ENCODE data around the gene LZTS2. TPM values are rescaled to one million over a fixed set of nuclear protein-coding genes. Genes with fewer than 3 reads are reported as not detected.

LZTS2 gene
- 29.3 TPM for polyA plus RNA-seq (2013)

- H3K27ac ChIP-seq (ENCODE audit: insufficient read depth in 1 of 2, low read depth in 1 of 2, low read length in 2 of 2, poor library complexity in 1 of 2, severe bottlenecking in 2 of 2): peak within 1 kb of the TSS; percentile 80 to 91
- H3K4me3 ChIP-seq (ENCODE audit: control insufficient read depth in 1 of 7, extremely low read depth in 1 of 7, insufficient read depth in 4 of 7, low read depth in 2 of 7, low read length in 6 of 7): peak within 1 kb of the TSS; percentile 76 to 93 (median 86)
- peaks cover 0 to 29% (median 19%) of the 10 kb centered on the region in 4 experiments for H3K36me3 ChIP-seq (ENCODE audit: control insufficient read depth in 4 of 4, insufficient read depth in 4 of 4, low read length in 3 of 4)
- CTCF ChIA-PET: interaction anchor here (0.8 to 23.7 kb wide), 4 partner anchors 9 to 32 kb away, joined by 3 to 311 read pairs (median 98); partner anchors contain the start of genes MRPL43 and TWNK
- no peak for DNase-seq
- H3K27me3 ChIP-seq (replicated peaks in 2 of 5; ENCODE audit: control insufficient read depth in 4 of 5, insufficient read depth in 5 of 5, low read length in 4 of 5): no peaks in the 10 kb centered on the region
- no peaks in the 10 kb centered on the region for H3K9me3 ChIP-seq (ENCODE audit: control extremely low read depth in 1 of 5, control insufficient read depth in 4 of 5, insufficient read depth in 2 of 5, low read depth in 1 of 5, low read length in 4 of 5)
- H3K4me1 ChIP-seq (ENCODE audit: control extremely low read depth in 1 of 4, control insufficient read depth in 4 of 4, insufficient read depth in 4 of 4, low read length in 3 of 4): peaks cover 0 to 60% (median 50%) of the 10 kb centered on the region in 4 experiments
- WGBS (ENCODE audit: insufficient coverage): under 1% methylated on average over 40 of the region's 44 CpGs
- POLR2A ChIA-PET: interaction anchor here (0.6 to 1.1 kb wide), 3 partner anchors 13 to 1677 kb away, joined by 3 to 5 read pairs (median 3); partner anchors contain the start of genes MRPL43 and TWNK
Observed at GRCh38 chr10:100999742-101000126, at the start of gene LZTS2. Gene LZTS2 (plus strand): TSS chr10:100999808. CDS start chr10:101002539, 2,731 bp downstream.

GRCh38 chr10:100960251-100960650 lies 39.4 kb upstream of the LZTS2 start:
- Histone ChIP-seq H3K27ac (ENCODE audit: insufficient read depth in 1 of 2, low read depth in 1 of 2, low read length in 2 of 2, poor library complexity in 1 of 2, severe bottlenecking in 2 of 2) (no peak overlapping the region), H3K36me3 (ENCODE audit: control insufficient read depth in 4 of 4, insufficient read depth in 4 of 4, low read length in 3 of 4) (peaks cover 12 to 66% (median 43%) of the 10 kb centered on the region in 4 experiments), H3K4me3 (ENCODE audit: control insufficient read depth in 1 of 7, extremely low read depth in 1 of 7, insufficient read depth in 4 of 7, low read depth in 2 of 7, low read length in 6 of 7) (no peak overlapping the region), H3K4me1 (ENCODE audit: control extremely low read depth in 1 of 4, control insufficient read depth in 4 of 4, insufficient read depth in 4 of 4, low read length in 3 of 4) (no peaks in the 10 kb centered on the region), H3K27me3 (replicated peaks in 2 of 5; ENCODE audit: control insufficient read depth in 4 of 5, insufficient read depth in 5 of 5, low read length in 4 of 5) (no peaks in the 10 kb centered on the region), H3K9me3 (ENCODE audit: control extremely low read depth in 1 of 5, control insufficient read depth in 4 of 5, insufficient read depth in 2 of 5, low read depth in 1 of 5, low read length in 4 of 5) (no peaks in the 10 kb centered on the region)
- no peak for DNase-seq
- ChIA-PET POLR2A (no interaction called here), CTCF (interaction anchor here (1.2 kb wide), 1 partner anchor 17 kb away, joined by 3 read pairs; no protein-coding TSS in a partner anchor)

GRCh38 chr10:100962351-100963080 lies 37.1 kb upstream of the LZTS2 start:
- Histone ChIP-seq H3K27me3 (replicated peaks in 2 of 5; ENCODE audit: control insufficient read depth in 4 of 5, insufficient read depth in 5 of 5, low read length in 4 of 5) (no peaks in the 10 kb centered on the region), H3K36me3 (ENCODE audit: control insufficient read depth in 4 of 4, insufficient read depth in 4 of 4, low read length in 3 of 4) (peaks cover 9 to 62% (median 35%) of the 10 kb centered on the region in 4 experiments), H3K27ac (ENCODE audit: insufficient read depth in 1 of 2, low read depth in 1 of 2, low read length in 2 of 2, poor library complexity in 1 of 2, severe bottlenecking in 2 of 2) (no peak overlapping the region), H3K9me3 (ENCODE audit: control extremely low read depth in 1 of 5, control insufficient read depth in 4 of 5, insufficient read depth in 2 of 5, low read depth in 1 of 5, low read length in 4 of 5) (no peaks in the 10 kb centered on the region), H3K4me1 (ENCODE audit: control extremely low read depth in 1 of 4, control insufficient read depth in 4 of 4, insufficient read depth in 4 of 4, low read length in 3 of 4) (peaks cover 0 to 4% (median 0%) of the 10 kb centered on the region in 4 experiments), H3K4me3 (ENCODE audit: control insufficient read depth in 1 of 7, extremely low read depth in 1 of 7, insufficient read depth in 4 of 7, low read depth in 2 of 7, low read length in 6 of 7) (no peak overlapping the region)
- WGBS (ENCODE audit: insufficient coverage): 100% methylated on average over 1 of the region's 4 CpGs
- ChIA-PET POLR2A (no interaction called here), CTCF (interaction anchor here (0.6 to 9.1 kb wide), 2 partner anchors 54 to 964 kb away, joined by 3 to 82 read pairs; no protein-coding TSS in a partner anchor)
- DNase-seq: no peak

DNA sequence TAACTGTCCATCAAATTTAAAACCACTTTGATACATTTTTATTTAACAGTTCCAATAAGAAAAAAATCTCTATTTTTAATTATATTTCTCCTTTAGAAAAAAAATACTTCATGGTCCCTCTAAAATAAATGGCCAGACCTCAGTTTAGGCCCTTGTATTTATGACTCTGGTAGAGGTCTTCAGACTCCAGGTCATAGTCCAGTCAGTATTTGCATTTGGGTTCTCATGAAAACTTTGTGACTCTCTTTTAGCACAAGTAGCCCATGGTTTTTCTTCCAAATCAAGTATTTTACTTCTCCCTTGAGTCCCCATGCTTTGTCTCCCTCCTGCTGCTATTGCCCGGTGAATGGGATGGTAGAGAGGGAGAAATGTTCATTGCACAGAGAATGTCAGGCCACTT lies 35.8 kb upstream of the LZTS2 start:
- Histone ChIP-seq H3K4me1 (ENCODE audit: control extremely low read depth in 1 of 4, control insufficient read depth in 4 of 4, insufficient read depth in 4 of 4, low read length in 3 of 4) (peaks cover 0 to 11% (median 3%) of the 10 kb centered on the region in 4 experiments), H3K9me3 (ENCODE audit: control extremely low read depth in 1 of 5, control insufficient read depth in 4 of 5, insufficient read depth in 2 of 5, low read depth in 1 of 5, low read length in 4 of 5) (no peaks in the 10 kb centered on the region), H3K27me3 (replicated peaks in 2 of 5; ENCODE audit: control insufficient read depth in 4 of 5, insufficient read depth in 5 of 5, low read length in 4 of 5) (no peaks in the 10 kb centered on the region), H3K27ac (ENCODE audit: insufficient read depth in 1 of 2, low read depth in 1 of 2, low read length in 2 of 2, poor library complexity in 1 of 2, severe bottlenecking in 2 of 2) (no peak overlapping the region), H3K4me3 (ENCODE audit: control insufficient read depth in 1 of 7, extremely low read depth in 1 of 7, insufficient read depth in 4 of 7, low read depth in 2 of 7, low read length in 6 of 7) (no peak overlapping the region), H3K36me3 (ENCODE audit: control insufficient read depth in 4 of 4, insufficient read depth in 4 of 4, low read length in 3 of 4) (peaks cover 7 to 51% (median 26%) of the 10 kb centered on the region in 4 experiments)
- ChIA-PET CTCF (interaction anchor here (9.1 kb wide), 1 partner anchor 53 kb away, joined by 82 read pairs; no protein-coding TSS in a partner anchor), POLR2A (no interaction called here)
- 100% methylated on average over 1 of the region's 1 CpG for WGBS (ENCODE audit: insufficient coverage)
- no peak for DNase-seq

- 94% methylated on average over 5 of the region's 5 CpGs for WGBS (ENCODE audit: insufficient coverage)
- no peak overlapping the region for H3K27ac ChIP-seq (ENCODE audit: insufficient read depth in 1 of 2, low read depth in 1 of 2, low read length in 2 of 2, poor library complexity in 1 of 2, severe bottlenecking in 2 of 2)
- no peaks in the 10 kb centered on the region for H3K9me3 ChIP-seq (ENCODE audit: control extremely low read depth in 1 of 5, control insufficient read depth in 4 of 5, insufficient read depth in 2 of 5, low read depth in 1 of 5, low read length in 4 of 5)
- H3K4me3 ChIP-seq (ENCODE audit: control insufficient read depth in 1 of 7, extremely low read depth in 1 of 7, insufficient read depth in 4 of 7, low read depth in 2 of 7, low read length in 6 of 7): no peak overlapping the region
- peaks cover 2 to 46% (median 14%) of the 10 kb centered on the region in 4 experiments for H3K36me3 ChIP-seq (ENCODE audit: control insufficient read depth in 4 of 4, insufficient read depth in 4 of 4, low read length in 3 of 4)
- CTCF ChIA-PET: interaction anchor here (0.6 to 9.1 kb wide), 11 partner anchors 11 to 249 kb away, joined by 3 to 82 read pairs (median 4); partner anchors contain the start of genes MRPL43 and TWNK
- H3K4me1 ChIP-seq (ENCODE audit: control extremely low read depth in 1 of 4, control insufficient read depth in 4 of 4, insufficient read depth in 4 of 4, low read length in 3 of 4): peaks cover 0 to 19% (median 13%) of the 10 kb centered on the region in 4 experiments
- DNase-seq: no peak
- POLR2A ChIA-PET: interaction anchor here (0.6 kb wide), 1 partner anchor 17 kb away, joined by 3 read pairs; no protein-coding TSS in a partner anchor
- H3K27me3 ChIP-seq (replicated peaks in 2 of 5; ENCODE audit: control insufficient read depth in 4 of 5, insufficient read depth in 5 of 5, low read length in 4 of 5): peaks cover 0 to 4% (median under 1%) of the 10 kb centered on the region in 5 experiments
Observed at GRCh38 chr10:100965820-100966219, 33.8 kb upstream of the LZTS2 start.

DNA sequence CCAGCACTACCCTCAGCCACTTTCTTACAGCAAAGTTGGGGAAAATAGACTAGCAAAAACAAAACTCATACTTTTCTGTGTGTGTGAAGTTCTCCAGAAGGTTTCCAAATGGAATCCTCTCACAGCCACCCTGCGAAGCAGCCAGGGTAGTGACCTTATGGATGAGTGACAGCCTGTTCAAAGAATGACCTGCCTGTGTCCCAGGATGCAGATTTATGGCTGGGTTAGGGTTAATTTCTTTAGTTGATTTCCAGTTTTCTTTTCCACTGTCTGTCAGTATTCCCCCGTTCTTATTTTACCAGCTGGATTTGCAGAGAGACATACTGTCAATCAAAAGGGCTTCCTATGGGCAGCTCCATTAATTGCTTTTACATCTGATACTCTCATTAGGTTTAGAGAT lies 32.7 kb upstream of the LZTS2 start:
- DNase-seq: no peak
- Histone ChIP-seq H3K27me3 (replicated peaks in 2 of 5; ENCODE audit: control insufficient read depth in 4 of 5, insufficient read depth in 5 of 5, low read length in 4 of 5) (peaks cover 0 to 4% (median 2%) of the 10 kb centered on the region in 5 experiments), H3K4me3 (ENCODE audit: control insufficient read depth in 1 of 7, extremely low read depth in 1 of 7, insufficient read depth in 4 of 7, low read depth in 2 of 7, low read length in 6 of 7) (no peak overlapping the region), H3K27ac (ENCODE audit: insufficient read depth in 1 of 2, low read depth in 1 of 2, low read length in 2 of 2, poor library complexity in 1 of 2, severe bottlenecking in 2 of 2) (no peak overlapping the region), H3K4me1 (ENCODE audit: control extremely low read depth in 1 of 4, control insufficient read depth in 4 of 4, insufficient read depth in 4 of 4, low read length in 3 of 4) (peaks cover 0 to 19% (median 13%) of the 10 kb centered on the region in 4 experiments), H3K36me3 (ENCODE audit: control insufficient read depth in 4 of 4, insufficient read depth in 4 of 4, low read length in 3 of 4) (peaks cover 2 to 41% (median 12%) of the 10 kb centered on the region in 4 experiments), H3K9me3 (ENCODE audit: control extremely low read depth in 1 of 5, control insufficient read depth in 4 of 5, insufficient read depth in 2 of 5, low read depth in 1 of 5, low read length in 4 of 5) (no peaks in the 10 kb centered on the region)
- ChIA-PET POLR2A (interaction anchor here (0.7 kb wide), 1 partner anchor 467 kb away, joined by 3 read pairs; no protein-coding TSS in a partner anchor), CTCF (interaction anchor here (0.8 to 9.1 kb wide), 9 partner anchors 9 to 50 kb away, joined by 3 to 82 read pairs (median 5); partner anchors contain the start of genes MRPL43 and TWNK)
- no CpG with 5 or more reads among the region's 2 CpGs for WGBS (ENCODE audit: insufficient coverage)
